Activated naive CD8-positive, alpha-beta T cell (primary cell): Measurements from ENCODE around the gene ORAI1.
A peak's percentile ranks its signal among the peaks of the same experiment; 100 is the strongest.
"Not testable (repeated sequence)": the region's sequence is repeated elsewhere in the genome, so short reads cannot be mapped to it uniquely, and the experiment has no call there.

Experiments used
- H3K27ac Mint-ChIP-seq: one replicate; pipeline ENCODE4 v1.8.0; 2021; ENCODE audit warnings: mixed read lengths
- H3K27me3 Mint-ChIP-seq: one replicate; pipeline ENCODE4 v1.8.0; 2021; ENCODE audit warnings: mixed read lengths
- H3K36me3 Mint-ChIP-seq: one replicate; pipeline ENCODE4 v1.8.0; 2021; ENCODE audit warnings: mixed read lengths
- H3K4me1 Mint-ChIP-seq: one replicate; pipeline ENCODE4 v1.8.0; 2021; ENCODE audit warnings: low read depth, mixed read lengths
- H3K4me3 Mint-ChIP-seq: one replicate; pipeline ENCODE4 v1.8.0; 2021; ENCODE audit warnings: mild to moderate bottlenecking, mixed read lengths
- H3K9me3 Mint-ChIP-seq: one replicate; pipeline ENCODE4 v1.8.0; 2021; ENCODE audit warnings: low read depth, mixed read lengths

Gene ORAI1

GRCh38 chr12:121626853-121627640 lies 717 bp downstream of the ORAI1 start:
- Mint-ChIP-seq H3K27me3 (no peaks in the 10 kb centered on the region), H3K4me3 (peak overlapping the region; percentile 94), H3K4me1 (peaks cover 50% of the 10 kb centered on the region), H3K36me3 (peaks cover 7% of the 10 kb centered on the region), H3K27ac (peak overlapping the region; percentile 97), H3K9me3 (no peaks in the 10 kb centered on the region)

DNA sequence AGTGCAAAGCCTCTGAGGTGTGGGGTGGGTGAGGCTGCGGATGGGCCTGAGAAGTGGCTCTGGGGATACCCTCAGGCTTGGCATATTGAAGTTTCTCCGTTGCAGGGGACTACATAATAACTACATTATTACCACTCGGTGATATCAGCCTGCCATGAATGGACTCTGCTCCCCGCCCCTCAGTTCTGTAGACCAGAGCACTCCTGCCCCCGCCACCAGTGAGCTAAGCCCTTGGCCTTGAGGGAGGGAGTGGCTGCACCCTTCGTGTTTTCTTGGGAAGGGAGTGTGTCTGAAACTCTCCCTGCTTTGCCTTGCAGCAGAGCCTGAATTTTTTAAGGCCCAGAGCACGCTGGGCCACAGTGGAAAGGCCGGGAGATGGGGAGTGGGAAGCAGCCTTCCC lies 1.7 kb downstream of the ORAI1 start:
- Mint-ChIP-seq H3K4me1 (peaks cover 59% of the 10 kb centered on the region), H3K27ac (peak overlapping the region; percentile 97), H3K27me3 (no peaks in the 10 kb centered on the region), H3K36me3 (peaks cover 9% of the 10 kb centered on the region), H3K4me3 (peak overlapping the region; percentile 94), H3K9me3 (no peaks in the 10 kb centered on the region)

GRCh38 chr12:121628536-121628935 lies 2.2 kb downstream of the ORAI1 start:
- H3K9me3 Mint-ChIP-seq: no peaks in the 10 kb centered on the region
- peak overlapping the region; percentile 97 for H3K27ac Mint-ChIP-seq

DNA sequence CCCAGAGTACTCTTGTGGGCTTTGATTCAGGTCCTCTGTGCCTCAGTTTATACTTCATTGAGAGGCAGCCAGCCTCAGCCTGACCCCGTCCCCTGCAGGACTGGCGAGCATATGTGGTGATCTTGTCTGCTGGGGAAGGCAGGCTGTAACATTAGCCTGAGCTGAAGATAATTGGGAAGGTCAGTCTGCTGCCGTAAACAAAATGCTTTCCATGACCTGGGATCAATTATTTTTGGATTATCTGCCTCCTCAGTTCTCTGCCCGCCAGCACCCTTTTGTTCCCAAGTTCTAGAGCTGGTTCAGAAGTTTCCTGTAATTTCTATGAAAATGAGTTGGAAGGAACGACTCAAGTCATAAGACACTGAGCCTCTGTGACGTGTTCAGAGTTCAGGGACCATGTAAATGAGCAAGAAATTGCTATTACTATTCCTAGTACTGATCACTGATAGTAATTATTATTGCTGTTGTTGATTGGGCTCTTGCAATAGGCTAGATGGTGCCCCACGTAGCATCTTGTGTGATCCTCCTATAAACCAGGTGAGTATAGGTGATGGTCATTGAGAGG lies 4.5 kb downstream of the ORAI1 start:
- no peaks in the 10 kb centered on the region for H3K9me3 Mint-ChIP-seq
- H3K36me3 Mint-ChIP-seq: peaks cover 9% of the 10 kb centered on the region
- H3K27ac Mint-ChIP-seq: peak overlapping the region; percentile 97
- peak overlapping the region; percentile 94 for H3K4me3 Mint-ChIP-seq
- peaks cover 64% of the 10 kb centered on the region for H3K4me1 Mint-ChIP-seq
- no peaks in the 10 kb centered on the region for H3K27me3 Mint-ChIP-seq

More at GRCh38 chr12:121628536-121628935, 2.2 kb downstream of the ORAI1 start:
- Mint-ChIP-seq H3K4me1 (peaks cover 62% of the 10 kb centered on the region), H3K27me3 (no peaks in the 10 kb centered on the region), H3K4me3 (peak overlapping the region; percentile 94), H3K36me3 (peaks cover 9% of the 10 kb centered on the region)

DNA sequence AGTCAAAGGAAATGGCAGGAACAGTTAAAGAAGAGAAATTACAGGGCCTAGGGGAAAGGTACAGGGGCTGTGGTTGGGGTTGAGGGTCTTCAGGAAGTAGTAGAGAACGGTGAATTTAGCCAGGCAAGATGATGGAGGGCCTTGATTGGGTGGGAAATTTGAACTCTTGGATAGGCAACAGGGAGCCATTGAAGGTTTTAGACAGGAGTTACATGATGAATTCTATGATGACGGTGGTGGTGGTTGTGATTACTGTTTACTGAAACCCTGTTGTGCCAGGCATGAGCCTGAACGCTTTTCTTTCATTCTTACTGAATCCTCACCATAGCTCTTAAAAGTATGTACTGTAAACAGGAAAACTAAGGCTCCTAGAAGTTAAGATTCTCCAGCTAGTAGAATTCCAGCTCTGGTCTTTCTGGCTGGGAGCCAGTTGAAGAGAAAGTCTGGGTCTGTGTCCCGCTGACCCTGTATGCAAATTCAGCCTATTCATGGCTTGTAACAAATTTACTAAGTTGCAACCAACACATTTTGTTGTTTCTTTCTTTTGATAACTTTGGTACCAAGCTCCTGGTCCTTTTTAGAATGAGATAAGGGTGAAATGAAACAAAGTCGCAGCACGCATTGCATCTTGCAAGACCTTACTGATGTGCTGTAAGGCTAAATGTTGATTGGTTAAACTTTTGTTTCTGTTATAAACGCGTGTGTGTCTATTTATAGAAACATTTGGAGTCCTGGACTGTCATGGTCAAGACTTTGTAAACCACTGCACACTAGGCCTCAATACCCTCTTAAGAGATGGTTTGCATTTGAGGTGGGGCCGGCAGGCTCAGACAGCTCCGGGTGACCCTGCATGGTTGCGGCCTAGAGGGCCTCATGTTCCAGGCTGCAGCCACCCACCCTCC lies 6.0 kb downstream of the ORAI1 start:
- Mint-ChIP-seq H3K4me1 (peaks cover 73% of the 10 kb centered on the region), H3K36me3 (peaks cover 9% of the 10 kb centered on the region), H3K9me3 (no peaks in the 10 kb centered on the region), H3K27ac (peak overlapping the region; percentile 97), H3K4me3 (peak overlapping the region; percentile 94), H3K27me3 (no peaks in the 10 kb centered on the region)

DNA sequence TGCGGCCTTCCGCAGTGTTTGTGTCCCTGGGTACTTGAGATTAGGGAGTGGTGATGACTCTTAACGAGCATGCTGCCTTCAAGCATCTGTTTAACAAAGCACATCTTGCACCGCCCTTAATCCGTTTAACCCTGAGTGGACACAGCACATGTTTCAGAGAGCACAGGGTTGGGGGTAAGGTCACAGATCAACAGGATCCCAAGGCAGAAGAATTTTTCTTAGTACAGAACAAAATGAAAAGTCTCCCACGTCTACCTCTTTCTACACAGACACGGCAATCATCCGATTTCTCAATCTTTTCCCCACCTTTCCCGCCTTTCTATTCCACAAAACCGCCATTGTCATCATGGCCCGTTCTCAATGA lies 7.5 kb downstream of the ORAI1 start:
- H3K27ac Mint-ChIP-seq, H3K36me3 Mint-ChIP-seq, H3K9me3 Mint-ChIP-seq, H3K4me3 Mint-ChIP-seq, H3K27me3 Mint-ChIP-seq: not testable (repeated sequence)
- peaks cover 78% of the 10 kb centered on the region for H3K4me1 Mint-ChIP-seq

DNA sequence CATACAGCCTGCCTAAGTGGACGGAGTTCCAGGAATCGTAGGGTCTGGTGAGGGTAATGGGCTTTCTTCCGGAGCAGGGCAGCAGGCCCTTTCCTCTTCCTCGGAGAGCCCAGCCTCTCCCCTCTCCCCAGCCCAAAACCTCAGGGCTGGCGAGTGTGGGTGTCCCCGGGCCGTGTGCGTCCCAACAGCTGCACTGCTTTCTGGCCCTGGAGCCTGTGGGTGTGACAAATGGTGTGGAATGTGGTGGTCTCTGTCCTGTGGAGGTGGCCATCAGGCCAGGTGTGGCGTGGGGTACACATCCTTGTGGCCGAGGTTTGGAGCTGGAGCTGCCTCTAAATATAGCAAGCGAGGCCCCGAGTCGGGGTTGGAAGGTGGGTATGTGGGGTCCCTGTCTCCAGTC lies 8.5 kb downstream of the ORAI1 start:
- Mint-ChIP-seq H3K27ac (peak overlapping the region; percentile 89), H3K36me3 (peaks cover 9% of the 10 kb centered on the region), H3K4me3 (peak overlapping the region; percentile 69), H3K4me1 (peaks cover 72% of the 10 kb centered on the region), H3K9me3 (no peaks in the 10 kb centered on the region), H3K27me3 (no peaks in the 10 kb centered on the region)

GRCh38 chr12:121637231-121637914 lies 11.0 kb downstream of the ORAI1 start:
- no peaks in the 10 kb centered on the region for H3K27me3 Mint-ChIP-seq
- no peaks in the 10 kb centered on the region for H3K9me3 Mint-ChIP-seq
- H3K4me1 Mint-ChIP-seq: peaks cover 54% of the 10 kb centered on the region
- no peaks in the 10 kb centered on the region for H3K36me3 Mint-ChIP-seq
- peak overlapping the region; percentile 75 for H3K4me3 Mint-ChIP-seq
- H3K27ac Mint-ChIP-seq: peak overlapping the region; percentile 95

- no peaks in the 10 kb centered on the region for H3K27me3 Mint-ChIP-seq
- no peaks in the 10 kb centered on the region for H3K9me3 Mint-ChIP-seq
- peak overlapping the region; percentile 75 for H3K4me3 Mint-ChIP-seq
- peaks cover 43% of the 10 kb centered on the region for H3K4me1 Mint-ChIP-seq
- no peaks in the 10 kb centered on the region for H3K36me3 Mint-ChIP-seq
- H3K27ac Mint-ChIP-seq: peak overlapping the region; percentile 95
These were observed 12.2 kb downstream of the ORAI1 start for GRCh38 chr12:121638298-121639202.

DNA sequence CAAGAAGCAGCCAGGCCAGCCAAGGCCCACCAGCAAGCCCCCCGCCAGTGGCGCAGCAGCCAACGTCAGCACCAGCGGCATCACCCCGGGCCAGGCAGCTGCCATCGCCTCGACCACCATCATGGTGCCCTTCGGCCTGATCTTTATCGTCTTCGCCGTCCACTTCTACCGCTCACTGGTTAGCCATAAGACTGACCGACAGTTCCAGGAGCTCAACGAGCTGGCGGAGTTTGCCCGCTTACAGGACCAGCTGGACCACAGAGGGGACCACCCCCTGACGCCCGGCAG lies 15.0 kb downstream of the ORAI1 start:
- peaks cover 28% of the 10 kb centered on the region for H3K4me1 Mint-ChIP-seq
- H3K9me3 Mint-ChIP-seq: no peaks in the 10 kb centered on the region
- no peaks in the 10 kb centered on the region for H3K27me3 Mint-ChIP-seq
- peak overlapping the region; percentile 86 for H3K27ac Mint-ChIP-seq
- no peaks in the 10 kb centered on the region for H3K36me3 Mint-ChIP-seq
- H3K4me3 Mint-ChIP-seq: no peak overlapping the region

GRCh38 chr12:121648458-121649028 lies 22.2 kb downstream of the ORAI1 start:
- Mint-ChIP-seq H3K4me3 (no peak overlapping the region), H3K27ac (no peak overlapping the region), H3K4me1 (peaks cover 19% of the 10 kb centered on the region), H3K9me3 (no peaks in the 10 kb centered on the region), H3K27me3 (no peaks in the 10 kb centered on the region), H3K36me3 (no peaks in the 10 kb centered on the region)

DNA sequence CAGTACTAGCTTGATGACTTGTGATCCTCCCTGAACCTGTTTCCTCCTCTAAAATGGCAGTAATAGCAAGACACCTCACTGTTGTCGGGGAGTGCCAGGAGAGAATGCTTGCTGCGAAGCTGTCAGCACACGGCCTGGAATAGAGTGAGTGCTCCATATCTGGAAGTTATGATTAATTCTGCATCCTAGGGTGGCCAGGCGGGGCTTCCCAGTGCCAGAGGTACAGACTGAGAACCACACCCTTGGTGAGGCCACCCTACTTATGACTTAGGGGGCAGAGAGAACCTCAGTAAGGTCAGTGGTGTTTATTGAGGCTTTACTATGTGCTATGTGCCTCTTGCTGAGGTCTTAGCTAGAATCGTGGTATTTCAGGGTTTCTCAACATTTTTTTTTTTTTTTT lies 23.0 kb downstream of the ORAI1 start:
- Mint-ChIP-seq H3K9me3 (no peaks in the 10 kb centered on the region), H3K4me1 (peaks cover 21% of the 10 kb centered on the region), H3K27me3 (no peaks in the 10 kb centered on the region), H3K27ac (peak overlapping the region; percentile 64), H3K36me3 (no peaks in the 10 kb centered on the region), H3K4me3 (no peak overlapping the region)

DNA sequence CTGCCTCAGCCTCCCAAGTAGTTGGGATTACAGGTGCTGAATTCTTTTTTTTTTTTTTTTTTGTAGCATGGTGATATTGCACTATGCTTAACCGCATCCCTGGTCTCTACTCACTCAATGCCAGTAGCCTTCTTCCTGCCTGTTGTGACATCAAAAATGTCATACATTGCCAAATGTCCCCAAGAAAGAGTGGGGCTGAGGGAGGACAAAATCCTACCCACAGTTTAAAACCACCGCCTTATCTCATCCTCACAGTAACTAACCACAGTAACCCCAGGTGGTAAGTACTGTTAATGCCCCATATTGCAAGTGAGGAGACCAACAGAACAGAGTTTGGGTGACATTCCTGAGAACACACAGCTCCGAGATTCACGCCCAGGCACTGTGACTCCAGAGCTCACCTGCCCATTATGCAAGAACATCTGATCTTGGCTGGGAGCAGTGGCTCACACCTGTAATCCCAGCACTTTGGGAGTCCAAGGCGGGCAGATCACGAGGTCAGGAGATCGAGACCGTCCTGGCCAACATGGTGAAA lies 23.6 kb downstream of the ORAI1 start:
- Mint-ChIP-seq H3K9me3 (no peaks in the 10 kb centered on the region), H3K4me1 (peaks cover 24% of the 10 kb centered on the region), H3K27me3 (no peaks in the 10 kb centered on the region), H3K27ac (peak overlapping the region; percentile 64), H3K4me3 (no peak overlapping the region), H3K36me3 (no peaks in the 10 kb centered on the region)
